ENCODE data around the gene MAU2.

Gene MAU2, protein sequence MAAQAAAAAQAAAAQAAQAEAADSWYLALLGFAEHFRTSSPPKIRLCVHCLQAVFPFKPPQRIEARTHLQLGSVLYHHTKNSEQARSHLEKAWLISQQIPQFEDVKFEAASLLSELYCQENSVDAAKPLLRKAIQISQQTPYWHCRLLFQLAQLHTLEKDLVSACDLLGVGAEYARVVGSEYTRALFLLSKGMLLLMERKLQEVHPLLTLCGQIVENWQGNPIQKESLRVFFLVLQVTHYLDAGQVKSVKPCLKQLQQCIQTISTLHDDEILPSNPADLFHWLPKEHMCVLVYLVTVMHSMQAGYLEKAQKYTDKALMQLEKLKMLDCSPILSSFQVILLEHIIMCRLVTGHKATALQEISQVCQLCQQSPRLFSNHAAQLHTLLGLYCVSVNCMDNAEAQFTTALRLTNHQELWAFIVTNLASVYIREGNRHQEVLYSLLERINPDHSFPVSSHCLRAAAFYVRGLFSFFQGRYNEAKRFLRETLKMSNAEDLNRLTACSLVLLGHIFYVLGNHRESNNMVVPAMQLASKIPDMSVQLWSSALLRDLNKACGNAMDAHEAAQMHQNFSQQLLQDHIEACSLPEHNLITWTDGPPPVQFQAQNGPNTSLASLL

DNA sequence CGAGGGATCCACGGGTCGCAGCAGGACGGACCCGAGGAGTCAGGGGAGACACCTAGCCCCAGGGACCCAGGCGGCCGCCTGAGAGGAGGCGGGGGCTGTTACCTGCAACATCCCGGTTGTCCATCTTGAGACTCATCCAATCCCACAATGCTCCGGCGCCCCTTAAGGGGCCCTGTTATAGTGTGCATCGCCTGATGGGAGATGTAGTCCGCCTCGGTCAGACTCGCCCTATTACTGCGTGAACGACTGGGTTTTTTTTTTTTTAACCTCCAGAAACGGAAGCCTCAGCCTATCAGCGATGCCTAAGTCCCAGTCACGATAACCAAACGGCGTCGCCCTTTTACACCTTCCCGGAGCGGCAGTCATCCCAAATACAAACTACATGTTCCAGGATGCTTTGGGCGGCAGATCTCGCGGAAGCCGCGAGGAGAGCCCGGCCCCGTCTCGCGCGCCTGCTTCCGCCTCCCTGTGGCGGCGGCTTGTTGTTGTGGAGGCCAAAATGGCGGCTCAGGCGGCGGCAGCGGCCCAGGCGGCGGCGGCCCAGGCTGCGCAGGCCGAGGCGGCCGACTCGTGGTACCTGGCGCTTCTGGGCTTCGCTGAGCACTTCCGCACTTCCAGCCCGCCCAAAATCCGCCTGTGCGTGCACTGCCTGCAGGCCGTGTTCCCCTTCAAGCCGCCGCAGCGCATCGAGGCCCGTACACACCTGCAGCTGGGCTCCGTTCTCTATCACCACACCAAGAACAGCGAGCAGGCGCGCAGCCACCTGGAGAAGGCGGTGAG lies at the start of gene MAU2, which contains the start of gene SUGP1:
Gene MAU2, plus strand, starts transcription at position 469 of the 780 bp plus-strand sequence. Its CDS starts 31 bp downstream, at position 500.
Gene SUGP1, minus strand, starts transcription at position 149 of the 780 bp plus-strand sequence. Its CDS starts 13 bp downstream, at position 136.
- peak; percentile 83 to 87 for DNase-seq (ENCODE audit: low read depth in 2 of 2)

- no peak for DNase-seq (ENCODE audit: low read depth in 2 of 2)
Observed at GRCh38 chr19:19271828-19272599, 48.6 kb upstream of the MAU2 start.

DNA sequence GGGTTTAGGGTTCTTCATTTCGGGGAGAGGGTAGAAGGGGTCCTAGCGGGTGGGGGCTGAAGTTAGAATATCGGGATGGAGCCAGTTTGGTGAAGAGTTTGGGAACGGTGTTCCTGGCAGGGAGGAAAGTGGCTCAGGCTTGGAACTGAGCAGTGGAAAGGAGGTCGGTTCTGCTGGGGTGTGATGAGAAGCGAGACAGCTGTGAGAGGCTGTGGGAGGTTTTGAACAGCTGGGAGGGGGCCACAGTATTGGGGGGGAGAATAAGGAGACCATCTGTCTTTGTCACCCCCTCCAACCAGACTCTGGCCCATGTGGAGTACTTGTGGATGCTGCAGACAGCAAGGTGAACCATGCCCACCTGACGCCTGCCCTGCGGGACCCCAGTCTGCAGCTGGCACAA lies 46.5 kb upstream of the MAU2 start:
- DNase-seq (ENCODE audit: low read depth in 2 of 2) = no peak

DNA sequence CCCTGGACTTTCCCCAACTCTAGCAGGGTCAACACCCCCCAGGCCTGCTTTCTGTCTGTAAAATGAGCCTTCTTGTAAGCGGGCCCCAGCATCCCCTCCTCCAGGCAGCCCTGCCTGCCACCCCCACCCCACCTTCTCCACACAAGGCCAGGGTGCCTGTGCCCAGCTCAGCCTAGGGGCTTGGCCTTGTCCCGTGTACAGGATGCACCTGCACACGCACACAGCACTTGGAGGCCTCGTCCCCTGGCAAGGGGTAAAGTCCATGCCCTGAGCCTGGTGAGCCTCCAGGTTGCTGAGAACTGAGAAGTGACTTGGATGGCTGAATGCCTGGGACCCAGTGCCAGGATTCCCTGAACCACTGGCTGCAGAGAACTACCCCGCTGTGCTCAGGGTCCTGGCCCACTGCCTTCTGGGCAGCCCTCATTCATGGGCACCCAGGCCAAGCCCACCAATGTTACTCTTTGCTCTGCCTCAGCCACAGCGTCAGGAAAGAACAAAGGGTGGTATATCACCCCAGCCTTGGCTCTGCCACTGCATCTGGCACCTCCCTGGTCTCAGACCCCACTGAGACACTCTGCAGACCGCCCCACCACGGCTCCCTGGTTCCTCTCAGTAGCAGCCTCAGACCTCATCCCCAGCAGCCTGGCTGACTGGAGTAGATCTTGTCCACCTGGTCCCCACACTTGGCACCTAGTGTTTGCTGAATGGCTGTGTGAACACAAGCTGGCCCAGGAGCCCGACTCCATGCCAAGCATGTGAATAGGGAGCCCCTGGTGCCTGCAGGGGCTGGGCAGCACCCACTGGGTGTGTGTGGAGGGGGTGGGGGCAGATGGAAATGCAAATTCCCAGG lies 45.7 kb upstream of the MAU2 start:
- no peak for DNase-seq (ENCODE audit: low read depth in 2 of 2)

- DNase-seq (ENCODE audit: low read depth in 2 of 2) = no peak
Observed at GRCh38 chr19:19276386-19276785, 44.2 kb upstream of the MAU2 start.

- no peak for DNase-seq (ENCODE audit: low read depth in 2 of 2)
Observed at GRCh38 chr19:19276851-19277250, 43.8 kb upstream of the MAU2 start.

- DNase-seq (ENCODE audit: low read depth in 2 of 2) = no peak
Observed at GRCh38 chr19:19278315-19278714, 42.3 kb upstream of the MAU2 start.

DNA sequence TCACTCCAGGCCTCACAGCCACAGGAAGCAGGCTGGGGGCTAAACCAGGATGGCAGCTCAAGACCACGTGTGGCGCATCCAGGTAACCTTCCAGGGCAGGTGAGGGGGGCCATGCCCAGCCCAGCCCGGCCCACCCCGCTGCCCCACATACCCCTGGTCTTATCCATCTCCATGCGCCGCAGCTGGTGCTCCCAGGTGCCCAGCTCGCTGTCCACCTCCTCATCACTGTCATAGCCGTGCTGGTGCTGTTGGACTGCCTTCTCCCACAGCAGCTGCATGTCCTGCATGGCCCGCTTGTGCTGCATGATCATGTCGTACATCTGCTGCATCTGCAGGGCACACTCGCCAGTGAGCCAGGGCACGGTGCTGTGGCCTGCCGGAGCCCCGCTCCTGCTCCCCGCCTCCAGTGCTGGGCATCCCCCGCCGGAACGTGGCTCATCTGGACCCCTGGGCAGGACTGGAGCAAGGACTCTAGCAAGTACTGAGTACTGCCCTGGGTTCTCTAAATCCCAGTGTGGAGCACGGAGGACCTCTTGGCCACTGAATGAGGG lies 41.5 kb upstream of the MAU2 start:
- DNase-seq (ENCODE audit: low read depth in 2 of 2) = no peak

DNA sequence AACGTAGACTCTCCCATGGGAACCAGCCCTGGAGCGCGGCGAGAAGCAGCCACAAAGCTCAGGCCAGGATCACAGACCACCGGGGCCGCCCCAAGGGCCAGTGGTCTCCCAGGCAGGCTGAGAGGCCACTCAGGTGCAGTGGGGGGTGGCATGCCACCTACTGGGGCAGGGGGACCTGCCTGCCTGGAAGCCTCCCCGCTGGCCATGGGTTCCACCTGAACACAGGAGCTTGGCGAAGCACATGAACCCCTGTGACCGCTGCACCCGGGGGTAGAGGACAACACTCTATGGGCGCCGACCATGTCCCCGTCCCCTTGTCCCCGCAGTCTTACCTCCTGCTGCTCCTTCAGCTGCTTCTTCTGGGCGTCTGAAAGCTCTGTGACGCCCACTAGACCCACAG lies 40.8 kb upstream of the MAU2 start:
- no peak for DNase-seq (ENCODE audit: low read depth in 2 of 2)

GRCh38 chr19:19280561-19280960 lies 40.1 kb upstream of the MAU2 start:
- no peak for DNase-seq (ENCODE audit: low read depth in 2 of 2)

GRCh38 chr19:19285686-19286085 lies 34.9 kb upstream of the MAU2 start:
- DNase-seq (ENCODE audit: low read depth in 2 of 2) = no peak

DNA sequence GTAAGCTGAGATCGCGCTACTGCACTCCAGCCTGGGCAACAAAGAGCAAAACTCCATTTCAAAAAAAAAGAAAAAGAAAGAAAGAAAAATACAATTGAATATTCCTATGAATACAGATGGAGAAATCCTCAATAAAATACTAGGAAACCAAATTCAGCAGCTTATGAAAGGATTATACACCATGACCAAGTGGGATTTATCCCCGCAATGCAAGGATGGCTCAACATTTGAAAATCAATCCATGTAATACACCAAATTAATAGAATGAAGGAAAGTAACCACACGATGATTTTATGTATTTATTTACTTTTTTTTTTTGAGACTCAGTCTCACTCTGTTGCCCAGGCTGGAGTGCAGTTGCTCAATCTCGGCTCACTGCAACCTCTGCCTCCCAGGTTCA lies 28.0 kb upstream of the MAU2 start:
- DNase-seq (ENCODE audit: low read depth in 2 of 2) = no peak

GRCh38 chr19:19294914-19295313 lies 25.7 kb upstream of the MAU2 start:
- no peak for DNase-seq (ENCODE audit: low read depth in 2 of 2)

DNA sequence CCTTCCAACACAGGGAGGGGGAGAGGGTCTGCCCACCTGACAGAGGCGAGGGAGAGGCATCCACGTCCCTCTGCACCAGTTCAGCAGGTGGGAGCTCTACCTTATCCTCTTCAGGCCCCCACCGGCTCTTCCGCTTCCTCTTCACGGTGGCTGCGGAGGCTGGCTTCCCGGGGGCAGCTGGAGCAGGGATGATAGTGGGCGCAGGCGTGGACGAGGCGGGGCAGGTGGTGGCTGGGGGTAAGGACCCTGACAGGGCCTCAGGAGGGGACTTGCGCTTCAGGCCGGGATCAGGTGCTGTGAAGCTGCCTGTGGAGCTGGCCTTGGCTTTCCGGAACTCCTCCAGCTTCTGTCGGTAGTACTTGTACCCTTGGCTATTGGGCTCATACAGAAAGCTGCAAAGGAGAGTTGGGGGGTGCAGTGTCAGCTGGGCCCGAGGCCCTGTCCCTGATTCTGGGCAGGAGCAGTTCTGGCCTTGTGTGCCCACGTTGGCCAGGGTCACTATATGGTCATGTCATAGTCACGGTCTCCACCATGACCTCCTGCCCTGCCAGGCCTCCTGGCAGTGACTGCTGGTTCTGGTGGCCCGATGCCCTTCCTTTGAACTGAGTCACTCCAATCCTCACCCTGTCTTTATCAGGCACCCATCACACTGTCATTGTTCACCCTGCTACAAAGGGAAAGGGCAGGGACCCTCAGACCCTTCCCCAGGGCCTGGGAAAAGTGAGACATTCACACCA lies 23.5 kb upstream of the MAU2 start:
- DNase-seq (ENCODE audit: low read depth in 2 of 2) = no peak

DNA sequence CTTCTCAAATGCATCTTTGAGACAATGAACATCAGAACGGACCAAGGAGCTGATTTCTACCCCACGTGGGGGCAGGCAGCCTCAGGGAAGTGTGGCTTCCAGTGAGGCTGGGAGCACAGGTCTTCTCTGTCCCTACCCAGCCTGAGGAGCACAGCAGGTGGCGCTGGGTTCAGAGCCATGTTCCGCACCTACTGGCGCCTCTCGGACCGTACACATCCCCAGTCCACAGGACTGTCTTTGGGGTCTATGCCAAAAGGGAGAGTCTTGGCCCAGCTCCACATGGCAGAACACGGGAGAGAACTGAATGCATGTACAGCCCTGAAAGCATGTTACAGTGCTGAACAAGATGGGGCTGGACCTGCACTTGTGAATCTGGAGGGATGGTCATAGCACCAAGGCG lies 22.9 kb upstream of the MAU2 start:
- no peak for DNase-seq (ENCODE audit: low read depth in 2 of 2)

DNA sequence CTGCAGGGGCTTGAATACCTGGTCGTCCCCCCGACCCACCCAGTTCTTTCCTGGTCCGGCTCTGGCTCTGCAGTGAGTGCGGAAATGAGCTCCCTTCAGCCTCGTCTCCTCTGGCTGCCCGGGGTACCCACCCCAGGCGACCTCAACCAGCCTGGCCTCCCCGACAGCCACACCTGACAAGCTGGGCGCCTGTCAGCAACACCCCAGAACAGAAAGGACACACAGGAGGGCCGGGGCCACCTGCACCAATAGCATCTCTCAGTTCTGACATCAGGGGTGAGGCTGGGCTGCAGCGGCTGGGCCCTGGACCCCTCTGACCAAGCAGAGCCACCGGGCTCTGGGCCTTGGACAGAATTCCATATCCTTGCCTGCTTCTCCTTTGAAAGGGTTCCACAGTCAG lies 20.0 kb upstream of the MAU2 start:
- no peak for DNase-seq (ENCODE audit: low read depth in 2 of 2)

GRCh38 chr19:19303411-19303810 lies 17.2 kb upstream of the MAU2 start:
- DNase-seq (ENCODE audit: low read depth in 2 of 2) = no peak

DNA sequence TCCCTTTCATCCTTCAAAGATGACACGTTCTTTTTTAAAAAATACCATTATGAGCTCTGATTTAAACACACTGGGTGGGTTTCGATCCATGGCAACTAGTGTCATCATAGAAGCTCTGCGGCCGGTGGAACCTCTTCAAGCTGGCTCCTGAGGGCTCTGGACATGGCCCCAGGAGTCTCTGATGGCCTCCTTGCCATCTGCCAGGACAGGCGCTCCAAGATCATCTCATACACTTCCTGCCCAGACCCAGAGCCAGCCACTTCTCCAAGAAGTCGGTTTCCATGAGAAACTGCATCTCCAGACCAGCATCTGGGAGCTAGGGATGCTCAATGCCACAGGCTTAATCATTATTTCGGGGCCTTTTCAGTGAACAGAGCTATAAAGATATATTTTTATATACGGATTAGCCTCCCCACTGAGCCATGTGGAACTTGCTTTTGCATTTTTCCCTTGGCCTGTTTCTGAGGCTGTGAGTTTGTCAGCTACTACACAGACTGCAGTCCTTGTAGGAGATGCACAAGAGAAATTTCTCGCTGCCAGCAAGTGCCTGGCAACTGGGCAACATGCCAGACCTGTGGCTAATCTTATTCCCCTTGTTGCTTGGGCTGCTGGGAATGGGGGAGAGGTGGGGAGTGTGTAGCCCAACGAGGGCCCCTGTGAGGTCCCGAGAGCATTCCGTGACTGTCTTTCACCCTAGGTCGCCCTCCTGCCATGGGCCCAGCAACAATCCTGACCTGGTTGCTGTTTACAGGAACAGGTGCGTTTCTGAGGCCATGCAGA lies 16.3 kb upstream of the MAU2 start:
- no peak for DNase-seq (ENCODE audit: low read depth in 2 of 2)

DNA sequence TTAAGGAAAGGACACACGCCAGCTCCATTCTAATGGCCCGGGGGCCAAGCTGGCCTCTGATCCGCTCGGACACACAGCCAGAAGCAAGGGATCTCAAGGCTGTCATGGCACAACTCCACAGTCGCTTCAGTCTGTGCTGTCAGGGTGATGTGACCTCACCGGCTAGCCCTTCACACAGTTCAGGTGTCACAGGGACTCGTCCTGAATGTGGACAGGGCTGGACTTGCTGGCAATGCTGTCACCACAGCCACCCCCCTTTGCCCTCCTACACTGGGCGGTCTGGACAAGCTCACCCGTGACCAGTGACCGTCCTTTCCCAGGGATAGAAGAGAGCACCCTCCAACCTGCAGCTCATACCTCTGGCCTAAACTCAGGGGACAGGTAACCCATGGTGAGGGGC lies 15.6 kb upstream of the MAU2 start:
- no peak for DNase-seq (ENCODE audit: low read depth in 2 of 2)
